ENCODE results near the gene TANC1. TPM values are rescaled to one million over a fixed set of nuclear protein-coding genes. Genes with fewer than 3 reads are reported as not detected.
"Not testable (repeated sequence)": the region's sequence is repeated elsewhere in the genome, so short reads cannot be mapped to it uniquely, and the experiment has no call there.

Gene TANC1
- total and polyA plus RNA-seq, 4 donors, result 23.0 to 31.6 (median 25.0) TPM

DNA sequence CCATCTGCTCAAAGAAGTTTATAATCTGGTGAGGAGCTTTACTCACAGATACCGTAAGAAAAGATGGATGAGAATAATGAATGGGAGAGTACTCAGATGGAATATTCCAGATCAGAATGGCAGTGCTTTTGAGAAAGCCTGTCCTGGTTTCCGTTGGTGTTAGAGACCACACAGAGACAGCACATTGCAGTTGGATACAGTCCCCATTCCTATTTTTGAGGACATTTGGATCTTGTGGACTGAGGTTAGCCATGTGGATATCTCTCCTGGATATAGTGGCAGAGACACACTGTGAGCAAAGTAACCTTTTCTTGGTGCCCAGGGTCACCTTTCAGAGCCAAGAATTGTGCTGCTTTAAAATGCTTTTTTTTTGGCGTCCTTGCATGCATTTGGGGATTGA is 63.7 kb downstream of the TANC1 start:
- Histone ChIP-seq H3K9me3 (ENCODE audit: control insufficient read depth, insufficient read depth, low read length) (no peaks in the 10 kb centered on the region), H3K36me3 (ENCODE audit: control insufficient read depth, insufficient read depth, low read length) (no peaks in the 10 kb centered on the region), H3K27ac (ENCODE audit: low read depth, low read length) (no peak overlapping the region), H3K4me3 (ENCODE audit: low read depth, low read length) (no peak overlapping the region), H3K4me1 (ENCODE audit: control insufficient read depth, insufficient read depth, low read length) (peaks cover 17% of the 10 kb centered on the region), H3K27me3 (ENCODE audit: control insufficient read depth, insufficient read depth, low read length) (no peaks in the 10 kb centered on the region)
- no peak for DNase-seq (ENCODE audit: low read depth in 4 of 6, low spot score in 6 of 6)
- 31% methylated on average over 2 of the region's 3 CpGs for WGBS (ENCODE audit: insufficient coverage)

DNA sequence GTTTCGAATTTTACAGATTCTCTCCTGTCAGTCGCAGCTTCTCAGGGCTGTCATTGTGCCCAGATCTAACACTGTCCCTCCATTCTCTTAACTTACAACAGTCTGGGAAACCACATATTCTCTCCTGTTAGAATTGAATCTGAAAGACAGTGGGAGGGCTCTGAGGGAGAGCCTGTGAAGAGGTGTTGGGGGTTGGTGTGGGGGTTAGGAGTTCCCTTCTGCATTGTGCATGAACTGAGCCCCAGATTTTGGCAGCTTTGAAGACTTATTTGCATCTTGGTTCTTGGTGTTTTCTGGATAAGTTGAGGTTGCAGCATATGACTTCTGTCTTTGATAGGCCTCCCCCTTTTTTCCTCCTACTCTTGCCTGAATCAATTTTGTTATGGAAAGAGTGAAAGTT is 64.1 kb downstream of the TANC1 start:
- peak in 1 of 6 donors; percentile 46 for DNase-seq (ENCODE audit: low read depth in 4 of 6, low spot score in 6 of 6)
- Histone ChIP-seq H3K27me3 (ENCODE audit: control insufficient read depth, insufficient read depth, low read length) (no peaks in the 10 kb centered on the region), H3K4me3 (ENCODE audit: low read depth, low read length) (no peak overlapping the region), H3K36me3 (ENCODE audit: control insufficient read depth, insufficient read depth, low read length) (no peaks in the 10 kb centered on the region), H3K27ac (ENCODE audit: low read depth, low read length) (no peak overlapping the region), H3K4me1 (ENCODE audit: control insufficient read depth, insufficient read depth, low read length) (peaks cover 17% of the 10 kb centered on the region), H3K9me3 (ENCODE audit: control insufficient read depth, insufficient read depth, low read length) (peaks cover under 1% of the 10 kb centered on the region)
- no CpG with 5 or more reads among the region's 2 CpGs for WGBS (ENCODE audit: insufficient coverage)

DNA sequence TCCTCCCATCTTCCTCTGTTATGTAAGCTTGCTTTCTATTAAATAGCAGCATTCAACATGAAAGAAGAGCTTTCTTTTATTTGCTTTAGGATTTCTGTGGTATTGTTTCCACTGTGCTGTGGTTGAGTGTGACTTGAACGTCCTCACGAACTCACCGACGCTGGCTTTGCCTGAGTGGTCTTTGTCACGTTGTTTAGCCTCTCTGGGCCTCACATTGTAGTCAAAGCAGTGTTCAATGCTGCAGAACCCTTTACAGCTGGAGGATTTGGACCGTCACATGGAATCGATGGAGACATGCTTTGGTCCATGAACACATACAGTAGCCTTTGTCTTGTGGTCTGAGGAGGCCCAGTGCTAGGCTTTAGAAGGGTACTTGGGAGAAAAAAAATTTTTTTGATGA is 66.3 kb downstream of the TANC1 start:
- H3K27ac ChIP-seq (ENCODE audit: low read depth, low read length), result no peak overlapping the region
- H3K4me1 ChIP-seq (ENCODE audit: control insufficient read depth, insufficient read depth, low read length), result peaks cover 17% of the 10 kb centered on the region
- no peaks in the 10 kb centered on the region for H3K27me3 ChIP-seq (ENCODE audit: control insufficient read depth, insufficient read depth, low read length)
- no peaks in the 10 kb centered on the region for H3K36me3 ChIP-seq (ENCODE audit: control insufficient read depth, insufficient read depth, low read length)
- no peak for DNase-seq (ENCODE audit: low read depth in 4 of 6, low spot score in 6 of 6)
- H3K9me3 ChIP-seq (ENCODE audit: control insufficient read depth, insufficient read depth, low read length), result peaks cover 1% of the 10 kb centered on the region
- no peak overlapping the region for H3K4me3 ChIP-seq (ENCODE audit: low read depth, low read length)
- 56% methylated on average over 7 of the region's 7 CpGs for WGBS (ENCODE audit: insufficient coverage)

DNA sequence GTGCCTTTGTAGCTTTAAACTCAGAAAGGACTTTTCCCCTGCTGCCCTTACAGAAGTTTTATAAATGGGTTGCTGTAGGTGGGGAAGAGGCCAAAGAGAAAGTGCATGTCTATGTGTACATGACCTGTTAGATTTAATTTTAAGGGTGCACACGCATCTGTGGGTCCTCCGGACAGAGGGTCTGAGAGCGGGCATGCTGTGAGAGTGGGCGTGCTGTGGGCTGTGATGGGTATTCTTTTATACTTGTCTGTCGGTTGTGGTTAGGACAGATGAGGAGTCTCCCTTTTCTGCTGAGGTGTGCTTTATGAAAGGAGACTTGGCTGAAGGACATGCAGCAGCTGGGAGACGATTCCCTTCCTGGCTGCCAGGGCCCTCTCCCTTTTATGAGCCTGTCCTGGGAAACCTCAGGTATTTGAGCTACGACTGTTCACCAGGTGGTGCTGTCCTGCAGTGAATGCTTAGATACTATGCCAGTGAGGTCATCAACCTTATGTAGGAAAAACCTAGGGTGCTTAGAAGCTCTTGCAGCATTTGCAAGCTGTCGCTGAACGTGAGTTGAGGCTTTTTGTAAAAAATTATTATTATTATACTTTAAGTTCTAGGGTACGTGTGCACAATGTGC is 67.5 kb downstream of the TANC1 start:
- Histone ChIP-seq H3K27me3 (ENCODE audit: control insufficient read depth, insufficient read depth, low read length) (no peaks in the 10 kb centered on the region), H3K36me3 (ENCODE audit: control insufficient read depth, insufficient read depth, low read length) (no peaks in the 10 kb centered on the region), H3K9me3 (ENCODE audit: control insufficient read depth, insufficient read depth, low read length) (peaks cover 1% of the 10 kb centered on the region), H3K4me1 (ENCODE audit: control insufficient read depth, insufficient read depth, low read length) (peaks cover 13% of the 10 kb centered on the region), H3K27ac (ENCODE audit: low read depth, low read length) (no peak overlapping the region), H3K4me3 (ENCODE audit: low read depth, low read length) (no peak overlapping the region)
- 68% methylated on average over 7 of the region's 10 CpGs for WGBS (ENCODE audit: insufficient coverage)
- DNase-seq (ENCODE audit: low read depth in 4 of 6, low spot score in 6 of 6), result peak in 2 of 6 donors; percentile 14 to 34

DNA sequence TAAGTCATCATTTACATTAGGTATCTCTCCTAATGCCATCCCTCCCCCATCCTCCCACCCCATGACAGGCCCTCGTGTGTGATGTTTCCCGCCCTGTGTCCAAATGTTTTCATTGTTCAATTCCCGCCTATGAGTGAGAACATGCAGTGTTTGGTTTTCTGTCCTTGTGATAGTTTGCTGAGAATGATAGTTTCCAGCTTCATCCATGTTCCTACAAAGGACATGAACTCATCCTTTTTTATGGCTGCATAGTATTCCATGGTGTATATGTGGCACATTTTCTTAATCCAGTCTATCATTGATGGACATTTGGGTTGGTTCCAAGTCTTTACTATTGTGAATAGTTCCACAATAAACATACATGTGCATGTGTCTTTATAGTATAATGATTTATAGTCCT is 68.0 kb downstream of the TANC1 start:
- not testable (repeated sequence) for H3K36me3 ChIP-seq (ENCODE audit: control insufficient read depth, insufficient read depth, low read length); H3K4me3 ChIP-seq (ENCODE audit: low read depth, low read length); DNase-seq (ENCODE audit: low read depth in 4 of 6, low spot score in 6 of 6); H3K27me3 ChIP-seq (ENCODE audit: control insufficient read depth, insufficient read depth, low read length); H3K4me1 ChIP-seq (ENCODE audit: control insufficient read depth, insufficient read depth, low read length); H3K9me3 ChIP-seq (ENCODE audit: control insufficient read depth, insufficient read depth, low read length); H3K27ac ChIP-seq (ENCODE audit: low read depth, low read length)
- WGBS (ENCODE audit: insufficient coverage), result no CpG with 5 or more reads among the region's 3 CpGs

DNA sequence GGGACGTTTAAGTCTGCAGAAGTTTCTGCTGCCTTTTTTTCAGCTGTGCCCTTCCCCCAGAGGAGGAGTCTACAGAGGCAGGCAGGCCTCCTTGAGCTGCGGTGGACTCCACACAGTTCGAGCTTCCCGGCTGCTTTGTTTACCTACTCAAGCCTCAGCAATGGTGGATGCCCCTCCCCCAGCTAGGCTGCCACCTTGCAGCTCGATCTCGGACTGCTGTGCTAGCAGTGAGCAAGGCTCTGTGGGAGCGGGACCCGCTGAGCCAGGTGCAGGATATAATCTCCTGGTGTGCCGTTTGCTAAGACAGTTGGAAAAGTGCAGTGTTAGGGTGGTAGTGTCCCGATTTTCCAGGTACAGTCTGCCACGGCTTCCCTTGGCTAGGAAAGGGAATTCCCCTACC is 72.9 kb downstream of the TANC1 start:
- not testable (repeated sequence) for H3K27me3 ChIP-seq (ENCODE audit: control insufficient read depth, insufficient read depth, low read length); DNase-seq (ENCODE audit: low read depth in 4 of 6, low spot score in 6 of 6); H3K4me3 ChIP-seq (ENCODE audit: low read depth, low read length); H3K9me3 ChIP-seq (ENCODE audit: control insufficient read depth, insufficient read depth, low read length); H3K27ac ChIP-seq (ENCODE audit: low read depth, low read length); H3K4me1 ChIP-seq (ENCODE audit: control insufficient read depth, insufficient read depth, low read length); H3K36me3 ChIP-seq (ENCODE audit: control insufficient read depth, insufficient read depth, low read length)
- 95% methylated on average over 7 of the region's 11 CpGs for WGBS (ENCODE audit: insufficient coverage)

DNA sequence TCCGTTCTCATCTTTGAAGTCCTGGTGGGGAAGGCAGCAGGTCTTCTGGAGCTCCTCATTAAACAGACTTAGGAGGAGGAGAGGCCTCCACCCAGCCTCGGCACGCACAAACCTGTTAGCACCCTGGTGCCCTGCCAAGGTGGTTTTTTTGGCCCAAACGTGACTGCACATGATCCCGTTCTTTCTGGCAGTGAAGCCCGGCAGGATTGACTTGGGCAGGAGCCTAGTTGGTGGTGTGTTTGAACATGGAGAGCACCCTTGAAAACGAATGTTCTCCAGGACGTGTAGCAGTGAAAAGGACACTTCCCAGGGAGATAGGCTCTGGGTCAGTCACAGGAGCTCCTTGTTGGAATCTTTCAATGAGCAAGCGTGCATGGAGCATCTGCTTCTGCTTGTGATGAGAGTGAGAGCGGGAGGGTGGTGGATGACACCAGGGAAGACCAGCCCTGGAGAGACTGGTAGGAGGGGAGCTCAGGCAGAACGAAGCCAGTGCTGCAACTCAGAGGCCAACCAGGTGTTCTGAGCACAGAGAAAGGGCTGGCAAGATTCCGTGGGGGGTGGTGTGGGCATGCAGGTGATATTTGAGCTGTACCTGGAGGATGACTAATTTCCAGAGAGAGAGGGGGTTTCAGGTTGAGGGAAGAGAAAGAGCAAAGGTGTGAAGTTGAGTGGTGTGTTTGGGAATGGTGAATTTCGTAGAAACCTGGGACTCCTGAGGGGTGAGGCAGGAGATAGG is 73.8 kb downstream of the TANC1 start:
- no peak overlapping the region for H3K27ac ChIP-seq (ENCODE audit: low read depth, low read length)
- H3K9me3 ChIP-seq (ENCODE audit: control insufficient read depth, insufficient read depth, low read length), result peaks cover 1% of the 10 kb centered on the region
- no peaks in the 10 kb centered on the region for H3K27me3 ChIP-seq (ENCODE audit: control insufficient read depth, insufficient read depth, low read length)
- no peaks in the 10 kb centered on the region for H3K4me1 ChIP-seq (ENCODE audit: control insufficient read depth, insufficient read depth, low read length)
- whole genome bisulfite sequencing (ENCODE audit: insufficient coverage), result 96% methylated on average over 13 of the region's 13 CpGs
- no peak overlapping the region for H3K4me3 ChIP-seq (ENCODE audit: low read depth, low read length)
- no peaks in the 10 kb centered on the region for H3K36me3 ChIP-seq (ENCODE audit: control insufficient read depth, insufficient read depth, low read length)
- no peak for DNase-seq (ENCODE audit: low read depth in 4 of 6, low spot score in 6 of 6)

DNA sequence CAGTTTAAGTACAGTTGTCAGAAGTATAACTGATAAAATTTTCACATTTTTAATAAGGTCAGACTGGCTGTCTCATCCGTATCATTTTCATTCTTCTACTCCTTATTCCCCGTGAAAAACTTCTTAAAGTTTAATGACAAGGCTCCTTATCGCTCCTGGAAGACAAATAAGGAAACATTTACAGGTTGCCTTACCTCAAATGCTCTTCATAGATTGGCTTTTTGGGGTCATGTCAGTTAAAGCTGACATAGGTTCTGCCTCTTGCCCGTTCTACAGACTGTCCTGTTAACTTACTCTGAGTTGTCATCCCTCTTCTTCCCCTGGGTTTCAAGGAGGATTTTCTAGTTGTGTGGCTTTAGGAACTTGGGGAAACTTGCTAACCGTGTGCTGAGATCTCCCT is 75.3 kb downstream of the TANC1 start:
- DNase-seq (ENCODE audit: low read depth in 4 of 6, low spot score in 6 of 6), result no peak
- Histone ChIP-seq H3K27me3 (ENCODE audit: control insufficient read depth, insufficient read depth, low read length) (no peaks in the 10 kb centered on the region), H3K4me3 (ENCODE audit: low read depth, low read length) (no peak overlapping the region), H3K27ac (ENCODE audit: low read depth, low read length) (no peak overlapping the region), H3K9me3 (ENCODE audit: control insufficient read depth, insufficient read depth, low read length) (no peaks in the 10 kb centered on the region), H3K4me1 (ENCODE audit: control insufficient read depth, insufficient read depth, low read length) (no peaks in the 10 kb centered on the region), H3K36me3 (ENCODE audit: control insufficient read depth, insufficient read depth, low read length) (no peaks in the 10 kb centered on the region)
- no CpG with 5 or more reads among the region's 5 CpGs for WGBS (ENCODE audit: insufficient coverage)

DNA sequence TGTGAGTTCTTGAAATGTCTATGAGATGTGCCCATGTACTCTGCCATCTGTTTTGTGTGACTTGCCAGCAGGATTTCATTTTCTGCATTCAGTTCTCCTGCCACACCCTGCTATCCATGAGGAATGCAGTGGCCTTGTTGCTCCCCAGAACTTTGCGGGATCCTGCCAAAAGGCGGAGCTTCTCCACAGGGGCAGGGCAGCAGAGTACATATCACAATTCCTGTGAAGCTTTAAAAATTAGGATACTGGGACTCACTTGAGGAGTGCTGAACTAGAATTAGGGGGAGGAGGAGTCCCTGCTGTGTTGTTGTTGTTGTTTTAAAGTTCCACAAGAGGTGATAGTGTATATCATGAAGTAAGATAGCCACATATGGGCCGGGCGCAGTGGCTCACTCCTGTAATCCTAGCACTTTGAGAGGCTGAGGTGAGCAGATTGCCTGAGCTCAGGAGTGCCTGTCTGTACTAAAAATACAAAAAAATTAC is 76.4 kb downstream of the TANC1 start:
- Histone ChIP-seq H3K4me1 (ENCODE audit: control insufficient read depth, insufficient read depth, low read length) (no peaks in the 10 kb centered on the region), H3K27me3 (ENCODE audit: control insufficient read depth, insufficient read depth, low read length) (no peaks in the 10 kb centered on the region), H3K9me3 (ENCODE audit: control insufficient read depth, insufficient read depth, low read length) (no peaks in the 10 kb centered on the region), H3K36me3 (ENCODE audit: control insufficient read depth, insufficient read depth, low read length) (no peaks in the 10 kb centered on the region), H3K27ac (ENCODE audit: low read depth, low read length) (no peak overlapping the region), H3K4me3 (ENCODE audit: low read depth, low read length) (no peak overlapping the region)
- 73% methylated on average over 4 of the region's 4 CpGs for WGBS (ENCODE audit: insufficient coverage)
- DNase-seq (ENCODE audit: low read depth in 4 of 6, low spot score in 6 of 6), result no peak
